ENCODE measurements around the gene ZCCHC24.

Gene ZCCHC24

GRCh38 chr10:79350407-79351154, 94.8 kb downstream of the ZCCHC24 start:
- H3K4me3 ChIP-seq = no peak overlapping the region
- no peak for TF ChIP-seq CTCF (IDR thresholded peaks at IDR 0.05)
- peak; percentile 72 for DNase-seq (ENCODE audit: low spot score)
- no peak overlapping the region for H3K27ac ChIP-seq

- no peak for TF ChIP-seq CTCF (IDR thresholded peaks at IDR 0.05)
- DNase-seq (ENCODE audit: low spot score) = no peak
- Histone ChIP-seq H3K27ac (no peak overlapping the region), H3K4me3 (no peak overlapping the region)
These were observed 95.5 kb downstream of the ZCCHC24 start for GRCh38 chr10:79349766-79350406.

GRCh38 chr10:79349072-79349491, 96.3 kb downstream of the ZCCHC24 start:
- no peak overlapping the region for H3K27ac ChIP-seq
- TF ChIP-seq CTCF (IDR thresholded peaks at IDR 0.05) = no peak
- DNase-seq (ENCODE audit: low spot score) = no peak
- H3K4me3 ChIP-seq = no peak overlapping the region

GRCh38 chr10:79348640-79348988, 96.8 kb downstream of the ZCCHC24 start:
- no peak for TF ChIP-seq CTCF (IDR thresholded peaks at IDR 0.05)
- Histone ChIP-seq H3K27ac (peak overlapping the region in 1 of 2 donors; percentile 88), H3K4me3 (peak overlapping the region; percentile 96)
- DNase-seq (ENCODE audit: low spot score) = peak; percentile 74

GRCh38 chr10:79347894-79348639, 97.4 kb downstream of the ZCCHC24 start:
- Histone ChIP-seq H3K27ac (peak overlapping the region; percentile 53 to 88), H3K4me3 (peak overlapping the region; percentile 96)

GRCh38 chr10:79347226-79347893, 98.1 kb downstream of the ZCCHC24 start, which contains the start of gene PPIF:
Gene PPIF, plus strand, starts transcription at chr10:79347469. Its CDS starts 80 bp downstream, at chr10:79347549.
- peak within 1 kb of the TSS; percentile 53 to 88 for H3K27ac ChIP-seq

More at GRCh38 chr10:79347894-79348639, 97.4 kb downstream of the ZCCHC24 start:
- DNase-seq (ENCODE audit: low spot score) = peak; percentile 85
- no peak for TF ChIP-seq CTCF (IDR thresholded peaks at IDR 0.05)

More at GRCh38 chr10:79347226-79347893, 98.1 kb downstream of the ZCCHC24 start, which contains the start of gene PPIF:
- peak within 1 kb of the TSS; percentile 96 for H3K4me3 ChIP-seq
- DNase-seq (ENCODE audit: low spot score) = peak; percentile 94
- TF ChIP-seq CTCF (IDR thresholded peaks at IDR 0.05) = peak; percentile 96
